ENCODE measurements around the gene TPX2.

DNA sequence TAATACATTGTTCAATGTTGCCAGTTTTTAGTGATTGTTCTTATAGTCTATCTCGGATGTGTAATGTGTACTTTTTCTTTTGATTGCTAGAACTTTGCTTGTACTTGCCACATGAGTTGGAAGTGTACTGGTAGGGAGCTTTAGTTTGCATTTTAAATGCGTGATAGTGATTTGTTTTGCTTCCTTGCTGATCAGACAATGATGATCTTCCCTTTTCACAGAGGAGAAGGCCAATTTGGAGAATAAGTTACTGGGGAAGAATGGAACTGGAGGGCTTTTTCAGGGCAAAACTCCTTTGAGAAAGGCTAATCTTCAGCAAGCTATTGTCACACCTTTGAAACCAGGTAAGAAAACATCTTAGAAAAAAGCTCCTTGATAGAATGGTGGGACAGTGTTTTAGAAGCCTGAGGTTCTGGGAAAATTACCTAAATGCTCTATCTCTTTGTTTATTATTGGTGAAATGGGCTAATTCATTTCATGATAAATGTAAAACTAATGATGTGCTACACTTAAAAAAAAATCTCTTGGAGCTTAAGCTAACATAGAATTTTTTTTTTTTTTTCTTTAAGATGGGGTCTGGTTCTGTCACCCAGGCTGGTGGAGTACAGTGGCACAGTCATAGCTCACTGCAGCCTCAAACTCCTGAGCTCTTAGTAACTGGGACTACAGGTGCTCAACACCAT is 20.9 kb downstream of the TPX2 start:
- no peak for TF ChIP-seq EP300 (IDR thresholded peaks at IDR 0.05; ENCODE audit: borderline replicate concordance in 1 of 2, low read depth in 2 of 2, low read length in 2 of 2)
- TF ChIP-seq, protein P1, sequence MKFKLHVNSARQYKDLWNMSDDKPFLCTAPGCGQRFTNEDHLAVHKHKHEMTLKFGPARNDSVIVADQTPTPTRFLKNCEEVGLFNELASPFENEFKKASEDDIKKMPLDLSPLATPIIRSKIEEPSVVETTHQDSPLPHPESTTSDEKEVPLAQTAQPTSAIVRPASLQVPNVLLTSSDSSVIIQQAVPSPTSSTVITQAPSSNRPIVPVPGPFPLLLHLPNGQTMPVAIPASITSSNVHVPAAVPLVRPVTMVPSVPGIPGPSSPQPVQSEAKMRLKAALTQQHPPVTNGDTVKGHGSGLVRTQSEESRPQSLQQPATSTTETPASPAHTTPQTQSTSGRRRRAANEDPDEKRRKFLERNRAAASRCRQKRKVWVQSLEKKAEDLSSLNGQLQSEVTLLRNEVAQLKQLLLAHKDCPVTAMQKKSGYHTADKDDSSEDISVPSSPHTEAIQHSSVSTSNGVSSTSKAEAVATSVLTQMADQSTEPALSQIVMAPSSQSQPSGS (IDR thresholded peaks at IDR 0.05; ENCODE audit: low read length), result no peak
- TF ChIP-seq, protein P2, sequence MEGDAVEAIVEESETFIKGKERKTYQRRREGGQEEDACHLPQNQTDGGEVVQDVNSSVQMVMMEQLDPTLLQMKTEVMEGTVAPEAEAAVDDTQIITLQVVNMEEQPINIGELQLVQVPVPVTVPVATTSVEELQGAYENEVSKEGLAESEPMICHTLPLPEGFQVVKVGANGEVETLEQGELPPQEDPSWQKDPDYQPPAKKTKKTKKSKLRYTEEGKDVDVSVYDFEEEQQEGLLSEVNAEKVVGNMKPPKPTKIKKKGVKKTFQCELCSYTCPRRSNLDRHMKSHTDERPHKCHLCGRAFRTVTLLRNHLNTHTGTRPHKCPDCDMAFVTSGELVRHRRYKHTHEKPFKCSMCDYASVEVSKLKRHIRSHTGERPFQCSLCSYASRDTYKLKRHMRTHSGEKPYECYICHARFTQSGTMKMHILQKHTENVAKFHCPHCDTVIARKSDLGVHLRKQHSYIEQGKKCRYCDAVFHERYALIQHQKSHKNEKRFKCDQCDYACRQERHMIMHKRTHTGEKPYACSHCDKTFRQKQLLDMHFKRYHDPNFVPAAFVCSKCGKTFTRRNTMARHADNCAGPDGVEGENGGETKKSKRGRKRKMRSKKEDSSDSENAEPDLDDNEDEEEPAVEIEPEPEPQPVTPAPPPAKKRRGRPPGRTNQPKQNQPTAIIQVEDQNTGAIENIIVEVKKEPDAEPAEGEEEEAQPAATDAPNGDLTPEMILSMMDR (IDR thresholded peaks at IDR 0.05; ENCODE audit: control extremely low read depth in 1 of 3, insufficient read depth in 1 of 3, low read depth in 1 of 3, low read length in 3 of 3), result no peak
- TF ChIP-seq CREB1 (IDR thresholded peaks at IDR 0.05), result no peak
- no peak for TF ChIP-seq EZH2 (IDR thresholded peaks at IDR 0.05; ENCODE audit: low read depth, low read length, severe bottlenecking)
- TF ChIP-seq YY1 (IDR thresholded peaks at IDR 0.05; ENCODE audit: low read depth, low read length), result no peak
- no peak for TF ChIP-seq KDM1A (IDR thresholded peaks at IDR 0.05; ENCODE audit: borderline replicate concordance, low read length)
- TF ChIP-seq, protein P3, sequence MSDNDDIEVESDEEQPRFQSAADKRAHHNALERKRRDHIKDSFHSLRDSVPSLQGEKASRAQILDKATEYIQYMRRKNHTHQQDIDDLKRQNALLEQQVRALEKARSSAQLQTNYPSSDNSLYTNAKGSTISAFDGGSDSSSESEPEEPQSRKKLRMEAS (IDR thresholded peaks at IDR 0.05), result no peak
- TF ChIP-seq RNF2 (IDR thresholded peaks at IDR 0.05; ENCODE audit: borderline replicate concordance, low read depth, low read length, missing control alignments, poor library complexity, severe bottlenecking), result no peak
